HepG2 (cell line): ENCODE data around the gene GALR2. TPM values are rescaled to one million over a fixed set of nuclear protein-coding genes. Genes with fewer than 3 reads are reported as not detected.

Source experiments
- ATF7 ChIP-seq, 2 experiments: fragments of 450-650 bp in 1 of 2; sonication (generic) in 1 of 2; formaldehyde crosslinking in 1 of 2; IDR thresholded peaks; 2 replicates each; pipeline versions ENCODE4 v1.4.0 to v1.6.1; 2016 to 2020; ENCODE audit warnings: antibody characterized with exemption in 1 of 2, mild to moderate bottlenecking in 1 of 2, missing genetic modification reagents in 1 of 2
- CSRNP2 ChIP-seq: sonication (generic); formaldehyde crosslinking; conservative IDR thresholded peaks from 2 replicates; pipeline ENCODE4 v1.8.0; 2022; ENCODE audit warnings: low read depth, missing genetic modification reagents
- KLF12 ChIP-seq: sonication (generic); formaldehyde crosslinking; IDR thresholded peaks from 2 replicates; pipeline ENCODE4 v1.4.0; 2020; ENCODE audit warnings: missing genetic modification reagents, borderline replicate concordance
- KLF16 ChIP-seq, 2 experiments: sonication (generic) in 1 of 2; formaldehyde crosslinking in 1 of 2; IDR thresholded peaks; 2 replicates each; pipeline versions ENCODE4 v1.6.1 to v1.8.0; 2016 to 2023; ENCODE audit warnings: missing genetic modification reagents in 2 of 2, missing compliant biosample characterization in 1 of 2
- PREB ChIP-seq: sonication (generic); formaldehyde crosslinking; IDR thresholded peaks from 2 replicates; pipeline ENCODE4 v1.4.0; 2020; ENCODE audit warnings: missing genetic modification reagents
- PRMT3 ChIP-seq: sonication (generic); formaldehyde crosslinking; IDR thresholded peaks from 2 replicates; pipeline ENCODE4 v1.8.1; 2022; ENCODE audit warnings: low read depth, mild to moderate bottlenecking, moderate library complexity, missing genetic modification reagents, borderline replicate concordance
- RBM39 ChIP-seq: fragments of 200-400 bp; formaldehyde crosslinking; IDR thresholded peaks from one replicate; pipeline ENCODE4 v1.6.1; 2018; ENCODE audit warnings: antibody characterized with exemption, mild to moderate bottlenecking, low read depth, low read length; ENCODE audit not compliant: poor library complexity, severe bottlenecking
- SP5 ChIP-seq: IDR thresholded peaks from 2 replicates; pipeline ENCODE4 v1.6.1; 2016; ENCODE audit warnings: low read depth, borderline replicate concordance
- SRSF1 ChIP-seq: fragments of 200-400 bp; formaldehyde crosslinking; optimal IDR thresholded peaks from 2 replicates; pipeline ENCODE3; 2017; ENCODE audit warnings: mild to moderate bottlenecking, low read depth, low read length, moderate library complexity
- TP53 ChIP-seq: sonication (generic); formaldehyde crosslinking; conservative IDR thresholded peaks from 2 replicates; pipeline ENCODE4 v1.4.0; 2020; ENCODE audit warnings: missing genetic modification reagents
- ZNF205 ChIP-seq: IDR thresholded peaks from 2 replicates; pipeline ENCODE4 v1.6.1; 2018; ENCODE audit warnings: missing biosample characterization, missing genetic modification reagents
- ZNF468 ChIP-seq: sonication (generic); formaldehyde crosslinking; IDR thresholded peaks from 2 replicates; pipeline ENCODE4 v1.8.0; 2022; ENCODE audit warnings: mild to moderate bottlenecking, moderate library complexity, missing genetic modification reagents
- ZNF672 ChIP-seq: sonication (generic); formaldehyde crosslinking; IDR thresholded peaks from 2 replicates; pipeline ENCODE4 v1.8.1; 2022; ENCODE audit warnings: missing genetic modification reagents
- ZNF709 ChIP-seq: sonication (generic); formaldehyde crosslinking; IDR thresholded peaks from 2 replicates; pipeline ENCODE4 v1.5.0; 2020; ENCODE audit warnings: mild to moderate bottlenecking, missing genetic modification reagents
- polyA plus RNA-seq, 8 experiments: library from polyadenylated mRNA; depleted of rRNA in 3 of 8; stranded (reverse) in 7 of 8; unstranded in 1 of 8; fragments of >200 nt; fragmentation: Illumina TruSeq in 4 of 8; extraction: Trizol in 4 of 8; gene quantifications; 2 replicates each; pipeline versions ENCODE4 v1.2.1 to v1.2.3, GENCODE V29; 2011 to 2016; ENCODE audit warnings: low read depth in 4 of 8, missing spikeins in 1 of 8, mixed read lengths in 1 of 8; ENCODE audit not compliant: insufficient read depth in 1 of 8
- total RNA-seq, 5 experiments: library from RNA; depleted of rRNA; stranded (reverse); fragments of >200 nt; fragmentation: Illumina TruSeq; extraction: Trizol; gene quantifications; 2 replicates each; pipeline ENCODE4 v1.2.3, GENCODE V29; 2016; ENCODE audit warnings: low read depth in 1 of 5
- TF ChIP-seq, protein P1 (sequence below): IDR thresholded peaks from 2 replicates; pipeline ENCODE4 v1.4.0; 2020; ENCODE audit warnings: mild to moderate bottlenecking, missing genetic modification reagents
- TF ChIP-seq, protein P2 (sequence below): sonication (generic); formaldehyde crosslinking; IDR thresholded peaks from 2 replicates; pipeline ENCODE4 v1.8.0; 2022; ENCODE audit warnings: mild to moderate bottlenecking, missing genetic modification reagents; ENCODE audit not compliant: insufficient replicate concordance

GALR2 gene
- total and polyA plus RNA-seq, 2 of the 13 experiments (the other 11 are each of a cell fraction or from before 2014, with no cell fraction given) = 0.48 to 0.58 TPM

- TF ChIP-seq, protein P1, sequence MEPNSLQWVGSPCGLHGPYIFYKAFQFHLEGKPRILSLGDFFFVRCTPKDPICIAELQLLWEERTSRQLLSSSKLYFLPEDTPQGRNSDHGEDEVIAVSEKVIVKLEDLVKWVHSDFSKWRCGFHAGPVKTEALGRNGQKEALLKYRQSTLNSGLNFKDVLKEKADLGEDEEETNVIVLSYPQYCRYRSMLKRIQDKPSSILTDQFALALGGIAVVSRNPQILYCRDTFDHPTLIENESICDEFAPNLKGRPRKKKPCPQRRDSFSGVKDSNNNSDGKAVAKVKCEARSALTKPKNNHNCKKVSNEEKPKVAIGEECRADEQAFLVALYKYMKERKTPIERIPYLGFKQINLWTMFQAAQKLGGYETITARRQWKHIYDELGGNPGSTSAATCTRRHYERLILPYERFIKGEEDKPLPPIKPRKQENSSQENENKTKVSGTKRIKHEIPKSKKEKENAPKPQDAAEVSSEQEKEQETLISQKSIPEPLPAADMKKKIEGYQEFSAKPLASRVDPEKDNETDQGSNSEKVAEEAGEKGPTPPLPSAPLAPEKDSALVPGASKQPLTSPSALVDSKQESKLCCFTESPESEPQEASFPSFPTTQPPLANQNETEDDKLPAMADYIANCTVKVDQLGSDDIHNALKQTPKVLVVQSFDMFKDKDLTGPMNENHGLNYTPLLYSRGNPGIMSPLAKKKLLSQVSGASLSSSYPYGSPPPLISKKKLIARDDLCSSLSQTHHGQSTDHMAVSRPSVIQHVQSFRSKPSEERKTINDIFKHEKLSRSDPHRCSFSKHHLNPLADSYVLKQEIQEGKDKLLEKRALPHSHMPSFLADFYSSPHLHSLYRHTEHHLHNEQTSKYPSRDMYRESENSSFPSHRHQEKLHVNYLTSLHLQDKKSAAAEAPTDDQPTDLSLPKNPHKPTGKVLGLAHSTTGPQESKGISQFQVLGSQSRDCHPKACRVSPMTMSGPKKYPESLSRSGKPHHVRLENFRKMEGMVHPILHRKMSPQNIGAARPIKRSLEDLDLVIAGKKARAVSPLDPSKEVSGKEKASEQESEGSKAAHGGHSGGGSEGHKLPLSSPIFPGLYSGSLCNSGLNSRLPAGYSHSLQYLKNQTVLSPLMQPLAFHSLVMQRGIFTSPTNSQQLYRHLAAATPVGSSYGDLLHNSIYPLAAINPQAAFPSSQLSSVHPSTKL (CRISPR knock-in tag) = peak; percentile 91; the same call in 1 of the 2 replicates
- TF ChIP-seq KLF12 (CRISPR knock-in tag) (peak; percentile 19; the same call in 1 of the 2 replicates), ZNF672 (CRISPR knock-in tag) (no peak), PREB (CRISPR knock-in tag) (no peak), SP5 (peak; percentile 88), ZNF709 (CRISPR knock-in tag) (0 out of 2 replicates have a peak, but pooled peaks have one; percentile 58), KLF16 (CRISPR knock-in tag; IDR thresholded peaks at IDR 0.05) (0 out of 4 replicates have a peak, but pooled peaks of 1 of the 2 experiments have one; percentile 43), CSRNP2 (CRISPR knock-in tag) (no peak), ZNF205 (CRISPR knock-in tag) (peak; percentile 39; the same call in 1 of the 2 replicates), ZNF468 (CRISPR knock-in tag) (no peak), RBM39 (no peak), SRSF1 (no peak), PRMT3 (no peak), ATF7 (IDR thresholded peaks at IDR 0.05) (no peak), ATF7 (CRISPR knock-in tag; IDR thresholded peaks at IDR 0.05) (peak; percentile 68), TP53 (no peak)
- TF ChIP-seq, protein P2, sequence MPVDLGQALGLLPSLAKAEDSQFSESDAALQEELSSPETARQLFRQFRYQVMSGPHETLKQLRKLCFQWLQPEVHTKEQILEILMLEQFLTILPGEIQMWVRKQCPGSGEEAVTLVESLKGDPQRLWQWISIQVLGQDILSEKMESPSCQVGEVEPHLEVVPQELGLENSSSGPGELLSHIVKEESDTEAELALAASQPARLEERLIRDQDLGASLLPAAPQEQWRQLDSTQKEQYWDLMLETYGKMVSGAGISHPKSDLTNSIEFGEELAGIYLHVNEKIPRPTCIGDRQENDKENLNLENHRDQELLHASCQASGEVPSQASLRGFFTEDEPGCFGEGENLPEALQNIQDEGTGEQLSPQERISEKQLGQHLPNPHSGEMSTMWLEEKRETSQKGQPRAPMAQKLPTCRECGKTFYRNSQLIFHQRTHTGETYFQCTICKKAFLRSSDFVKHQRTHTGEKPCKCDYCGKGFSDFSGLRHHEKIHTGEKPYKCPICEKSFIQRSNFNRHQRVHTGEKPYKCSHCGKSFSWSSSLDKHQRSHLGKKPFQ (CRISPR knock-in tag) = no peak
Observed at GRCh38 chr17:76119409-76120371, 45.1 kb downstream of the GALR2 start (continued).
